NCI-H82 treated with DMSO at 0.1 percent for 48 hours (cell line): Measurements from ENCODE around the gene SEMA5B.
A peak's percentile ranks its signal among the peaks of the same experiment; 100 is the strongest.

Experiments
- DNase-seq: peaks from one replicate; lab custom pipeline; 2025; ENCODE audit not compliant: unreplicated experiment; lab: John Stamatoyannopoulos, UW

SEMA5B gene

GRCh38 chr3:122946185-122946584, 81.4 kb downstream of the SEMA5B start:
- no peak for DNase-seq

GRCh38 chr3:122945230-122945629, 82.3 kb downstream of the SEMA5B start:
- DNase-seq = no peak

GRCh38 chr3:122944671-122945161, 82.8 kb downstream of the SEMA5B start:
- DNase-seq = no peak

DNA sequence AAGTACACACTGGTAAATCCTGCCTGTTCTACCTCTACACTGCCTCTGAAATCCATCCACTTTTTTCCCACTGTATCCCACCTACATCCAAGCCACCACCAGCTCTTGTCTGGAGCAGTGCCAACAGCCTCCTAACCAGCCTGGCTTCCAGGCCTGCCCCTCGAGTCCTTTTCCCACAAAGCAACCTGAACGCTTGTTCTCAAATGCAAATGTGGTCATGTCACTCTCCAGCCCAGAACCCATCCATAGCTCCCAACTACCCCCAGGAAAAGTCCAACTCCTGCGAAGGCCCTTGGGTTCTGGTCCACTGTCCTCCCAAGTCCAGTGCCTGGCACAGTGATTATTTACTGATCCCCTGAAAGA, 83.8 kb downstream of the SEMA5B start:
- DNase-seq = no peak

GRCh38 chr3:122942937-122943827, 84.4 kb downstream of the SEMA5B start:
- DNase-seq = peak; percentile 24

DNA sequence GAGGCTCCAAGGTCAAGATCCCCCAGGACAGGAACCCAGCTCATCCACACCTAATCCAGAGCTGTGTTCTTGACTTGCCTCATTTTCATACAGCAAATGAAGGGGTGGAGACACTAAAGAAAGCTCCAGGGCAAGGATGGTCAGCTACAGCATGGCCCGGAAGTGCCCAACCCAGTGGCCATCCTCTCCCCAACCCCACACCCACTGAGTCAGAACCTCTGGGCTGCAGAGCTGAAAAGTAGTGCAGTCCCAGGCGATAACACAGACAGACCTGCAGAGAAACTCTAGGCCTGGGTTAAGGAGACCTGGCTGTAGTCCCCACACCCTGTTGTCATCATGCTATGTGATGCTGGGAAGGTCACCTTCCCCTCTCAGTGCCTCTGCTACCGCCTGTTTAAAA, 85.3 kb downstream of the SEMA5B start:
- no peak for DNase-seq

DNA sequence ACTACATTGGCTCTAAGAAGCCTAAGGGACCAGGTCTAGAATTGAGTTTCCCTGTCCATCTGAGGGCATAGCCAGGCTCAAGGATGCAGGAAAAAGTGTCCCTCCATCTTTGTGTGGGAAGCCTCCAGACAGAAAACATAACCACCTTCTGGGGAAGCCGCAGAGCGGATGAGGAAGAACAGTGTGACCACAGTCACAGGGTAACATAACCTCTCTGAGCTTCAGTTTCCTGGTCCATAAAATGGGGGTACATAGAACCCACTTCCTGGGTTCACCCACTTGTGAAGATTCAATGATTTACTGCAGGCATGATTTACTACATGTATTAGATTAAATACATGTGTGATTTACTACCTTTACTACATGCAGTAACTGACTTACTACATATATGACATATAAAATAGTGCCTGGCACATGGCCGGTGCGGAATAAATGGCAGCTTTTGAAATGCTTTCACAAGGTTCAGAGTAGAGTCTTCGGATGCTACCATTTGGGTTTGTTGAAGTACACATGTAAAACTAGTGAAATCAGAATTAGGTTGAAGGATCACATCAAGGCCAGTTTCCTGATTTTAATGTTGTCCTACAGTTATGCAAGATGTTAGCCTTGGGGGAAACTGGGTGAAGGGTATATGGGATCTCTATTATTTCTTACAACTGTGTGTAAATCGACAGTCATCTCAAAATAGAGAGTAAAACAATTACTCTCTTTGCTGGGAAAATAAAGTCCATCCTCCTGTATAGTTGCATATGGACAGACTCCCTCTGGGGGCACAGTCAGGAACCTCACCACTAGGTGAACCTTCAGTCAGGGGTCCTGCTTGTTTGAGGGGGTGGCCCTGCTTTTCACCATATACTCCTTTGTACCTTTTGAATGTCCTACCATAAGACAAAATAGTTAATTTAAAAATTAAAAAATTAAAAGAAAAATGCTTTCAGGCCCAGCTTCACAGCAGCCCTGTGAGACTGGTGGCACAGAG, 86.0 kb downstream of the SEMA5B start:
- no peak for DNase-seq

- peak; percentile 78 for DNase-seq
Observed at GRCh38 chr3:122940628-122941086, 86.9 kb downstream of the SEMA5B start.

- DNase-seq = peak; percentile 24
Observed at GRCh38 chr3:122938783-122939425, 88.7 kb downstream of the SEMA5B start.

GRCh38 chr3:122937745-122938144, 89.8 kb downstream of the SEMA5B start:
- no peak for DNase-seq

- no peak for DNase-seq
Observed at GRCh38 chr3:122936986-122937385, 90.6 kb downstream of the SEMA5B start.

DNA sequence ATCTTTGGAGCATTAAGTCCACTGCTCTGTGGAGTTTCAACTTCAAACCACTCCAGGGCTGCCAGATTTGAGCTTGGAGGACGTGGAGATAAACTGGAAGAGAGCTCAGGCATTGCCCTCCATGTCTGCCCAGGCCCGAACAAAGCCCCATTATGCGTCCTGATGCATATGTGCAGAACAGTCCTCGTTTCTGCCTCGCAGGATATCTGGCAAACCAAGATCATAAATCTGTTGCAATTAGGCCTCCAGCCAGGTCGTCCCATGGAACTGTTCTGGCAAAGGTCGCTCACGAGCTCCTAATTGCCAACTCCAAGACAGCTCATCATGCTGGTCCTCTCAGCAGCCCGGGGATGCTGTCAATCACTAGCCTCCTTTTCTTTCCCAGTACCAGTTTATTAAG, 91.2 kb downstream of the SEMA5B start:
- no peak for DNase-seq

DNA sequence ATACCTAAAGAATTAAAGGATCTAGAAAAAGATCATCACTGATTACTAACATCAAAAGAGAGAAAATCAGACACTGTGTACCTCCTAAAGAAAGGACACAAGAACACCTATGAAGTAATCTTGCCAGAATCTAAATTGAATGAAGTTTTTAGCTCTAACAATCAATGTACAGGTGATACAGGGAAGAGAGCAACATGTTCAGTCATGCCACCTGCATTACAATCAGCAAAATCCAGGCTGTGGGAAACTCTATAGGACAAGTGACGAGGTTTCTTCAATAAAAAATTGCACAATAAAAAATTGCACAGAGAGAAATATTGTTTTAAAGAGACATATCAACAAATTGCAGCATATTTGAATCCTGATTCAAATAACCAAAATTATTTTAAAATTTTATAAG, 93.3 kb downstream of the SEMA5B start:
- no peak for DNase-seq

DNA sequence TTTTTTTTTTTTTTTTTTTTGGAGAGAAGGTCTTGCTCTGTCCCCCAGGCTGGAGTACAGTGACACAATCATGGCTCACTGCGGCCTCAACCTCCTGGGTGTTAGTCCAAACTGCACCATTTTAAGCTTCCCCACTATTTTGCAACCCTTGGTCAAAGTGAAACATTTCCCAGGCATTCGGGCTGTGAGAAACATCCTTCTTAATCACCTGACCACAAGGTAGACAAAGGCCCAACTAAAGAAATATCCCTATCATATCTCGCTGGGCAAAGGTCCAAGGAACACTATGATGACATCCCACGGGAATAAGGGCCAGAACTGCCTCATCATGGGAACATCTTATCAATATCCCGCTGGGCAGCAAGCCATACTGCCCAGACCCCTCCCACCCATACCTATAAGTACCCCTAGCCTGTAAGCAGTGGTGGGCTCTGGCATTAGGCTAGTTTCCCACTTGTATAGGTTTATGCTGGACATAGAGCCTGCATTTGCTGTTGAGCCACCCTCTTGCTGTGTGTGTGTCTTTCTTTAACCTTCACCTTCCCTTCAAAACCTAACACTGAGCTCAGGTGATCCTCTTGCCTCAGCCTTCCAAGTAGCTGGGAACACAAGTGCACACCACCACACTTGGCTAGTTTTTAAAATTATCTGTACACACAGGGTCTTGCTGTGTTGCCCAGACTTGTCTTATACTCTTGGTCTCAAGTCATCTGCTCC, 95.2 kb downstream of the SEMA5B start:
- DNase-seq = no peak

- no peak for DNase-seq
Observed at GRCh38 chr3:122931636-122932035, 95.9 kb downstream of the SEMA5B start.

- no peak for DNase-seq
Observed at GRCh38 chr3:122930063-122930997, 97.2 kb downstream of the SEMA5B start.

- DNase-seq = no peak
Observed at GRCh38 chr3:122929188-122930062, 98.1 kb downstream of the SEMA5B start.
